ENCODE data around the gene SYT11.
A peak's percentile ranks its signal among the peaks of the same experiment; 100 is the strongest.

The SYT11 gene

GRCh38 chr1:155898888-155899287, 39.5 kb downstream of the SYT11 start:
- H3K27me3 Mint-ChIP-seq, result no peaks in the 10 kb centered on the region
- H3K4me1 Mint-ChIP-seq (ENCODE audit: low read depth), result peaks cover 7% of the 10 kb centered on the region
- H3K4me3 Mint-ChIP-seq, result no peak overlapping the region
- intact Hi-C loops (cut with micrococcal nuclease), result no loop called here
- no peaks in the 10 kb centered on the region for H3K9me3 Mint-ChIP-seq
- peaks cover 82% of the 10 kb centered on the region for H3K36me3 Mint-ChIP-seq (ENCODE audit: low read depth)
- no peak overlapping the region for H3K27ac Mint-ChIP-seq

- Mint-ChIP-seq H3K27ac (no peak overlapping the region), H3K4me1 (ENCODE audit: low read depth) (peaks cover 6% of the 10 kb centered on the region), H3K4me3 (no peak overlapping the region), H3K27me3 (no peaks in the 10 kb centered on the region), H3K9me3 (no peaks in the 10 kb centered on the region), H3K36me3 (ENCODE audit: low read depth) (peaks cover 90% of the 10 kb centered on the region)
- intact Hi-C loops (cut with micrococcal nuclease), result no loop called here
Measured at GRCh38 chr1:155899683-155900082, 40.3 kb downstream of the SYT11 start.

GRCh38 chr1:155900161-155900560, 40.8 kb downstream of the SYT11 start:
- Mint-ChIP-seq H3K4me1 (ENCODE audit: low read depth) (peaks cover 6% of the 10 kb centered on the region), H3K9me3 (no peaks in the 10 kb centered on the region), H3K27me3 (no peaks in the 10 kb centered on the region), H3K27ac (no peak overlapping the region), H3K4me3 (no peak overlapping the region), H3K36me3 (ENCODE audit: low read depth) (peaks cover 95% of the 10 kb centered on the region)
- intact Hi-C loops (cut with micrococcal nuclease), result no loop called here

- no peaks in the 10 kb centered on the region for H3K9me3 Mint-ChIP-seq
- peaks cover 94% of the 10 kb centered on the region for H3K36me3 Mint-ChIP-seq (ENCODE audit: low read depth)
- H3K4me1 Mint-ChIP-seq (ENCODE audit: low read depth), result peaks cover 6% of the 10 kb centered on the region
- H3K4me3 Mint-ChIP-seq, result no peak overlapping the region
- H3K27me3 Mint-ChIP-seq, result no peaks in the 10 kb centered on the region
- no peak overlapping the region for H3K27ac Mint-ChIP-seq
- intact Hi-C loops (cut with micrococcal nuclease), result no loop called here
Measured at GRCh38 chr1:155904261-155904660, 44.9 kb downstream of the SYT11 start.

GRCh38 chr1:155909894-155910293, 50.5 kb downstream of the SYT11 start:
- intact Hi-C loops (cut with micrococcal nuclease), result loop anchor here (2.0 kb wide), 1 partner anchor 51 kb away; the partner anchor contains the start of gene SYT11
- Mint-ChIP-seq H3K4me3 (peak overlapping the region; percentile 98), H3K9me3 (no peaks in the 10 kb centered on the region), H3K36me3 (ENCODE audit: low read depth) (peaks cover 60% of the 10 kb centered on the region), H3K27ac (peak overlapping the region; percentile 98), H3K4me1 (ENCODE audit: low read depth) (peaks cover 15% of the 10 kb centered on the region), H3K27me3 (no peaks in the 10 kb centered on the region)

- H3K27ac Mint-ChIP-seq, result peak overlapping the region; percentile 98
- intact Hi-C loops (cut with micrococcal nuclease), result loop anchor here (2.0 kb wide), 1 partner anchor 52 kb away; the partner anchor contains the start of gene SYT11
- no peaks in the 10 kb centered on the region for H3K9me3 Mint-ChIP-seq
- H3K4me1 Mint-ChIP-seq (ENCODE audit: low read depth), result peaks cover 15% of the 10 kb centered on the region
- H3K27me3 Mint-ChIP-seq, result no peaks in the 10 kb centered on the region
- peak overlapping the region; percentile 98 for H3K4me3 Mint-ChIP-seq
- peaks cover 55% of the 10 kb centered on the region for H3K36me3 Mint-ChIP-seq (ENCODE audit: low read depth)
Measured at GRCh38 chr1:155910621-155911121, 51.3 kb downstream of the SYT11 start.

- H3K4me1 Mint-ChIP-seq (ENCODE audit: low read depth), result peaks cover 15% of the 10 kb centered on the region
- intact Hi-C loops (cut with micrococcal nuclease), result loop anchor here (2.0 kb wide), 1 partner anchor 53 kb away; the partner anchor contains the start of gene SYT11
- no peaks in the 10 kb centered on the region for H3K9me3 Mint-ChIP-seq
- H3K36me3 Mint-ChIP-seq (ENCODE audit: low read depth), result peaks cover 49% of the 10 kb centered on the region
- H3K27ac Mint-ChIP-seq, result peak within 1 kb of the TSS; percentile 98
- H3K4me3 Mint-ChIP-seq, result peak within 1 kb of the TSS; percentile 98
- H3K27me3 Mint-ChIP-seq, result no peaks in the 10 kb centered on the region
Measured at GRCh38 chr1:155911156-155912055, 52.0 kb downstream of the SYT11 start, which contains the start of gene RIT1. TSS of gene RIT1 (minus strand) at chr1:155911349. CDS start at chr1:155910761, 588 bp downstream.

GRCh38 chr1:155912056-155912536, 52.7 kb downstream of the SYT11 start:
- intact Hi-C loops (cut with micrococcal nuclease), result no loop called here
- Mint-ChIP-seq H3K4me1 (ENCODE audit: low read depth) (peaks cover 15% of the 10 kb centered on the region), H3K27ac (peak overlapping the region; percentile 98), H3K4me3 (no peak overlapping the region), H3K9me3 (no peaks in the 10 kb centered on the region), H3K27me3 (no peaks in the 10 kb centered on the region), H3K36me3 (ENCODE audit: low read depth) (peaks cover 42% of the 10 kb centered on the region)

- H3K4me3 Mint-ChIP-seq, result no peak overlapping the region
- H3K9me3 Mint-ChIP-seq, result no peaks in the 10 kb centered on the region
- H3K36me3 Mint-ChIP-seq (ENCODE audit: low read depth), result peaks cover 22% of the 10 kb centered on the region
- H3K27ac Mint-ChIP-seq, result no peak overlapping the region
- H3K4me1 Mint-ChIP-seq (ENCODE audit: low read depth), result peaks cover 15% of the 10 kb centered on the region
- no peaks in the 10 kb centered on the region for H3K27me3 Mint-ChIP-seq
- intact Hi-C loops (cut with micrococcal nuclease), result no loop called here
Measured at GRCh38 chr1:155913969-155914757, 54.8 kb downstream of the SYT11 start.

- Mint-ChIP-seq H3K27me3 (no peaks in the 10 kb centered on the region), H3K27ac (no peak overlapping the region), H3K4me1 (ENCODE audit: low read depth) (no peaks in the 10 kb centered on the region), H3K9me3 (no peaks in the 10 kb centered on the region), H3K4me3 (no peak overlapping the region), H3K36me3 (ENCODE audit: low read depth) (no peaks in the 10 kb centered on the region)
- intact Hi-C loops (cut with micrococcal nuclease), result no loop called here
Measured at GRCh38 chr1:155918660-155919059, 59.3 kb downstream of the SYT11 start.

GRCh38 chr1:155919801-155920200, 60.4 kb downstream of the SYT11 start:
- no peaks in the 10 kb centered on the region for H3K9me3 Mint-ChIP-seq

GRCh38 chr1:155920717-155921116, 61.4 kb downstream of the SYT11 start:
- Mint-ChIP-seq H3K27me3 (no peaks in the 10 kb centered on the region), H3K9me3 (no peaks in the 10 kb centered on the region), H3K4me3 (no peak overlapping the region), H3K27ac (no peak overlapping the region), H3K4me1 (ENCODE audit: low read depth) (no peaks in the 10 kb centered on the region), H3K36me3 (ENCODE audit: low read depth) (no peaks in the 10 kb centered on the region)
- intact Hi-C loops (cut with micrococcal nuclease), result no loop called here

More at GRCh38 chr1:155919801-155920200, 60.4 kb downstream of the SYT11 start:
- Mint-ChIP-seq H3K36me3 (ENCODE audit: low read depth) (no peaks in the 10 kb centered on the region), H3K27me3 (no peaks in the 10 kb centered on the region), H3K27ac (no peak overlapping the region), H3K4me1 (ENCODE audit: low read depth) (no peaks in the 10 kb centered on the region), H3K4me3 (no peak overlapping the region)
- intact Hi-C loops (cut with micrococcal nuclease), result no loop called here

- no peak overlapping the region for H3K4me3 Mint-ChIP-seq
- intact Hi-C loops (cut with micrococcal nuclease), result no loop called here
- H3K36me3 Mint-ChIP-seq (ENCODE audit: low read depth), result no peaks in the 10 kb centered on the region
- H3K27me3 Mint-ChIP-seq, result no peaks in the 10 kb centered on the region
- H3K27ac Mint-ChIP-seq, result no peak overlapping the region
- peaks cover 6% of the 10 kb centered on the region for H3K4me1 Mint-ChIP-seq (ENCODE audit: low read depth)
- H3K9me3 Mint-ChIP-seq, result no peaks in the 10 kb centered on the region
Measured at GRCh38 chr1:155925506-155925905, 66.1 kb downstream of the SYT11 start.
